Stimulated activated naive B cell treated with anti-CD40 and anti-IgM and Interleukin-4, amounts not matched to agents 10 μg/mL and 1 μg/mL and 100 μg/mL, for 72 hours (primary cell): ENCODE measurements around the gene RNF125.

Experiments
- ATAC-seq, 2 donors: fragments of 150-1000 bp; cut with Tn5 transposase; replicated peaks; 2 replicates each; pipeline ENCODE4 v1.10.0; 2021; ENCODE audit warnings: moderate library complexity in 1 of 2
- DNase-seq: peaks from one replicate; pipeline ENCODE4 v3.0.0; 2021
- H3K27ac Mint-ChIP-seq: one replicate; pipeline ENCODE4 v1.8.0; 2022; ENCODE audit warnings: mild to moderate bottlenecking, mixed read lengths
- H3K27me3 Mint-ChIP-seq, 2 donors: one replicate each; pipeline ENCODE4 v1.8.0; 2022; ENCODE audit warnings: mixed read lengths in 2 of 2
- H3K36me3 Mint-ChIP-seq, 2 donors: one replicate each; pipeline ENCODE4 v1.8.0; 2022; ENCODE audit warnings: mixed read lengths in 2 of 2, mild to moderate bottlenecking in 1 of 2
- H3K4me1 Mint-ChIP-seq, 2 donors: one replicate each; pipeline ENCODE4 v1.8.0; 2022; ENCODE audit warnings: mixed read lengths in 2 of 2, mild to moderate bottlenecking in 1 of 2
- H3K4me3 Mint-ChIP-seq, 2 donors: one replicate each; pipeline ENCODE4 v1.8.0; 2022; ENCODE audit warnings: mild to moderate bottlenecking in 2 of 2, mixed read lengths in 2 of 2, moderate library complexity in 1 of 2
- H3K9me3 Mint-ChIP-seq, 2 donors: one replicate each; pipeline ENCODE4 v1.8.0; 2022; ENCODE audit warnings: mixed read lengths in 2 of 2, mild to moderate bottlenecking in 1 of 2

Gene RNF125

DNA sequence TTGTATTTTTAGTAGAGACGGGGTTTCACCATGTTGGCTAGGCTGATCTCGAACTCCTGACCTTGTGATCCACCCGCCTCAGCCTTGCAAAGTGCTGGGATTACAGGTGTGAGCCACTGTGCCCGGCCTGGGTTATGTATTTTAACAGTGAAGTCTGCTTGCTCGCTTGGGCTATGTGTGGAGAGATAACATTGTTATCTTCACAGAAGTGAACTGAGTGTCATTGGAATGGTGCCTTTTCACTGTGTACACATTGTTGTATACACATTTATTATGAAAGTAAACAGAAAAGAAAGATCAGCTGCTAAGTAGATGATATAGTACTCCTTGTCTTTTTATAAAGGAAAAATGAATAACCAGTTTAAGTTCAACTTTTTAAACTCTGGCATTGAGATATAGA is 103.4 kb downstream of the RNF125 start:
- no peak overlapping the region for H3K4me3 Mint-ChIP-seq
- no peaks in the 10 kb centered on the region for H3K9me3 Mint-ChIP-seq
- DNase-seq, result no peak
- no peak overlapping the region for H3K27ac Mint-ChIP-seq
- ATAC-seq, result no peak
- H3K36me3 Mint-ChIP-seq, result peaks cover 14 to 25% of the 10 kb centered on the region in 2 donors
- no peaks in the 10 kb centered on the region for H3K4me1 Mint-ChIP-seq
- H3K27me3 Mint-ChIP-seq, result no peaks in the 10 kb centered on the region
